HepG2 (cell line): ENCODE results near the gene MPPE1. TPM values are rescaled to one million over a fixed set of nuclear protein-coding genes. Genes with fewer than 3 reads are reported as not detected.

Experiments
- CBX2 ChIP-seq, 2 experiments: fragments of 200-600 bp in 1 of 2; sonication (generic); formaldehyde crosslinking in 1 of 2; IDR thresholded peaks; 2 replicates each; pipeline versions ENCODE4 v1.7.0 to v1.8.1; 2018 to 2022; ENCODE audit warnings: low read depth in 2 of 2, low read length in 1 of 2, mild to moderate bottlenecking in 1 of 2, missing genetic modification reagents in 1 of 2
- FOXM1 ChIP-seq: sonication (generic); formaldehyde crosslinking; IDR thresholded peaks from 2 replicates; pipeline ENCODE4 v1.5.0; 2020; ENCODE audit warnings: missing genetic modification reagents
- HDAC1 ChIP-seq: sonication (generic); formaldehyde crosslinking; IDR thresholded peaks from 2 replicates; pipeline ENCODE4 v1.5.1; 2020; ENCODE audit warnings: mild to moderate bottlenecking, missing genetic modification reagents
- MAFK ChIP-seq, 2 experiments: IDR thresholded peaks in 1 of 2; conservative IDR thresholded peaks in 1 of 2; 2 replicates each; pipeline ENCODE4 v1.6.1; 2011; ENCODE audit warnings: improper control_type of control experiment in 2 of 2, low read length in 2 of 2
- NFAT5 ChIP-seq: sonication (generic); formaldehyde crosslinking; IDR thresholded peaks from 2 replicates; pipeline ENCODE4 v1.4.0; 2020; ENCODE audit warnings: missing genetic modification reagents
- POLR2AphosphoS5 ChIP-seq: IDR thresholded peaks from 2 replicates; pipeline ENCODE4 v1.6.1; 2012; ENCODE audit warnings: low read depth, low read length
- THRA ChIP-seq: sonication (generic); formaldehyde crosslinking; IDR thresholded peaks from 2 replicates; pipeline ENCODE4 v1.4.0; 2020; ENCODE audit warnings: missing genetic modification reagents, borderline replicate concordance
- UBTF ChIP-seq: sonication (generic); formaldehyde crosslinking; IDR thresholded peaks from 2 replicates; pipeline ENCODE4 v1.4.0; 2020; ENCODE audit warnings: mild to moderate bottlenecking, missing genetic modification reagents
- ZFP1 ChIP-seq: IDR thresholded peaks from 2 replicates; pipeline ENCODE4 v1.6.1; 2016
- ZFY ChIP-seq: sonication (generic); formaldehyde crosslinking; IDR thresholded peaks from 2 replicates; pipeline ENCODE4 v1.4.0; 2020; ENCODE audit warnings: missing genetic modification reagents
- ZNF574 ChIP-seq: sonication (generic); formaldehyde crosslinking; IDR thresholded peaks from 2 replicates; pipeline ENCODE4 v1.4.0; 2020; ENCODE audit warnings: missing genetic modification reagents
- ZNF580 ChIP-seq: IDR thresholded peaks from 2 replicates; pipeline ENCODE4 v1.6.1; 2016; ENCODE audit warnings: low read depth, borderline replicate concordance
- ZNF704 ChIP-seq: sonication (generic); formaldehyde crosslinking; IDR thresholded peaks from 2 replicates; pipeline ENCODE4 v1.8.1; 2023; ENCODE audit warnings: mild to moderate bottlenecking, inconsistent platforms, moderate library complexity, missing genetic modification reagents, borderline replicate concordance
- polyA plus RNA-seq, 8 experiments: library from polyadenylated mRNA; depleted of rRNA in 3 of 8; stranded (reverse) in 7 of 8; unstranded in 1 of 8; fragments of >200 nt; fragmentation: Illumina TruSeq in 4 of 8; extraction: Trizol in 4 of 8; gene quantifications; 2 replicates each; pipeline versions ENCODE4 v1.2.1 to v1.2.3, GENCODE V29; 2011 to 2016; ENCODE audit warnings: low read depth in 4 of 8, missing spikeins in 1 of 8, mixed read lengths in 1 of 8; ENCODE audit not compliant: insufficient read depth in 1 of 8
- total RNA-seq, 5 experiments: library from RNA; depleted of rRNA; stranded (reverse); fragments of >200 nt; fragmentation: Illumina TruSeq; extraction: Trizol; gene quantifications; 2 replicates each; pipeline ENCODE4 v1.2.3, GENCODE V29; 2016; ENCODE audit warnings: low read depth in 1 of 5

MPPE1 gene
- total and polyA plus RNA-seq, 2 of the 13 experiments (the other 11 are each of a cell fraction or from before 2014, with no cell fraction given), result 9.6 to 11.9 TPM

- TF ChIP-seq NFAT5 (CRISPR knock-in tag) (peak; percentile 29; the same call in 1 of the 2 replicates), ZFY (CRISPR knock-in tag) (peak; percentile 97), ZNF574 (CRISPR knock-in tag) (peak; percentile 79; the same call in 1 of the 2 replicates), ZNF704 (CRISPR knock-in tag) (no peak), MAFK (conservative IDR thresholded peaks at IDR 0.05 in 1 of 2, IDR thresholded peaks at IDR 0.05 in 1 of 2; ENCODE audit: low read length in 2 of 2) (no peak), ZNF580 (CRISPR knock-in tag) (peak; percentile 83; the same call in 1 of the 2 replicates), POLR2AphosphoS5 (peak; percentile 67), FOXM1 (CRISPR knock-in tag) (no peak), HDAC1 (CRISPR knock-in tag) (peak; percentile 87), UBTF (CRISPR knock-in tag) (peak; percentile 99), THRA (peak; percentile 56), CBX2 (IDR thresholded peaks at IDR 0.05; ENCODE audit: low read depth, low read length) (no peak), CBX2 (CRISPR knock-in tag; IDR thresholded peaks at IDR 0.05; ENCODE audit: low read depth) (no peak), ZFP1 (CRISPR knock-in tag) (no peak)
These were observed at the start of gene MPPE1 (continued) for GRCh38 chr18:11908182-11909060.
